Anterior cingulate cortex (tissue), 58 donors: ENCODE results near the gene NR3C1.

Experiments
- DNase-seq, 58 donors: peaks; one replicate each; lab custom pipeline; 2025; lab: John Stamatoyannopoulos, UW

The NR3C1 gene

GRCh38 chr5:143400541-143401226 lies 2.8 kb downstream of the NR3C1 start:
- peak in 19 of 58 donors; percentile 2 to 59 (median 27) for DNase-seq

- DNase-seq = peak in 16 of 58 donors; percentile 3 to 35 (median 12)
Observed at GRCh38 chr5:143399616-143400540, 3.6 kb downstream of the NR3C1 start.

- DNase-seq = no peak
Observed at GRCh38 chr5:143398451-143399237, 4.8 kb downstream of the NR3C1 start.

- no peak for DNase-seq
Observed at GRCh38 chr5:143398053-143398355, 5.5 kb downstream of the NR3C1 start.

GRCh38 chr5:143397302-143398052 lies 6.0 kb downstream of the NR3C1 start:
- no peak for DNase-seq

- DNase-seq = no peak
Observed at GRCh38 chr5:143396353-143396940, 7.0 kb downstream of the NR3C1 start.

GRCh38 chr5:143395638-143396352 lies 7.7 kb downstream of the NR3C1 start:
- no peak for DNase-seq

- DNase-seq = no peak
Observed at GRCh38 chr5:143393524-143393923, 10.0 kb downstream of the NR3C1 start.

GRCh38 chr5:143390941-143391340 lies 12.5 kb downstream of the NR3C1 start:
- no peak for DNase-seq

- no peak for DNase-seq
Observed at GRCh38 chr5:143390258-143390657, 13.2 kb downstream of the NR3C1 start.

GRCh38 chr5:143386725-143387124 lies 16.8 kb downstream of the NR3C1 start:
- DNase-seq = no peak

- no peak for DNase-seq
Observed at GRCh38 chr5:143384865-143385657, 18.4 kb downstream of the NR3C1 start.

- DNase-seq = no peak
Observed at GRCh38 chr5:143383988-143384387, 19.5 kb downstream of the NR3C1 start.

GRCh38 chr5:143379606-143380005 lies 23.9 kb downstream of the NR3C1 start:
- no peak for DNase-seq

- DNase-seq = no peak
Observed at GRCh38 chr5:143376911-143377813, 26.3 kb downstream of the NR3C1 start.

GRCh38 chr5:143376195-143376779 lies 27.2 kb downstream of the NR3C1 start:
- no peak for DNase-seq
